ENCODE data around the gene HSPBAP1.

Gene HSPBAP1

DNA sequence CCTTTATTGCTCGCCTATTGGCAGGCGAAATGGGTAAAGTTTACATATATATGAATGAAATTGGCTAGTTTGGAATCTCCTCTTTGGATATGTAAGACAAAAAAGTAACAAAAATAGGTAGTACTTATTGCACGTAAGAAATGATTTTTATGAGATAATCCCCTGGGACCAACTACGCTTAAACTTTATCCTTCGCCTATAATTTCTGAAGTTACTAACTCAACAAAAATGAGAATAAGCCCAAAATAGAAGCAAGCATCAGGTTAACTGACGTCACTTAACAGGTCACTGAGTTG, 800 bp upstream of the HSPBAP1 start:
- H3K4me3 ChIP-seq (ENCODE audit: low read depth, low read length) = peak overlapping the region; percentile 81
- TF ChIP-seq, protein P1, sequence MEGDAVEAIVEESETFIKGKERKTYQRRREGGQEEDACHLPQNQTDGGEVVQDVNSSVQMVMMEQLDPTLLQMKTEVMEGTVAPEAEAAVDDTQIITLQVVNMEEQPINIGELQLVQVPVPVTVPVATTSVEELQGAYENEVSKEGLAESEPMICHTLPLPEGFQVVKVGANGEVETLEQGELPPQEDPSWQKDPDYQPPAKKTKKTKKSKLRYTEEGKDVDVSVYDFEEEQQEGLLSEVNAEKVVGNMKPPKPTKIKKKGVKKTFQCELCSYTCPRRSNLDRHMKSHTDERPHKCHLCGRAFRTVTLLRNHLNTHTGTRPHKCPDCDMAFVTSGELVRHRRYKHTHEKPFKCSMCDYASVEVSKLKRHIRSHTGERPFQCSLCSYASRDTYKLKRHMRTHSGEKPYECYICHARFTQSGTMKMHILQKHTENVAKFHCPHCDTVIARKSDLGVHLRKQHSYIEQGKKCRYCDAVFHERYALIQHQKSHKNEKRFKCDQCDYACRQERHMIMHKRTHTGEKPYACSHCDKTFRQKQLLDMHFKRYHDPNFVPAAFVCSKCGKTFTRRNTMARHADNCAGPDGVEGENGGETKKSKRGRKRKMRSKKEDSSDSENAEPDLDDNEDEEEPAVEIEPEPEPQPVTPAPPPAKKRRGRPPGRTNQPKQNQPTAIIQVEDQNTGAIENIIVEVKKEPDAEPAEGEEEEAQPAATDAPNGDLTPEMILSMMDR (IDR thresholded peaks at IDR 0.05; ENCODE audit: low read depth, low read length) = no peak
- TF ChIP-seq POLR2A (IDR thresholded peaks at IDR 0.05; ENCODE audit: extremely low read depth, insufficient read length) (no peak), MYC (IDR thresholded peaks at IDR 0.05; ENCODE audit: low read depth, low read length) (no peak)
- TF ChIP-seq, protein P2, sequence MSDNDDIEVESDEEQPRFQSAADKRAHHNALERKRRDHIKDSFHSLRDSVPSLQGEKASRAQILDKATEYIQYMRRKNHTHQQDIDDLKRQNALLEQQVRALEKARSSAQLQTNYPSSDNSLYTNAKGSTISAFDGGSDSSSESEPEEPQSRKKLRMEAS (IDR thresholded peaks at IDR 0.05; ENCODE audit: low read depth, low read length) = no peak
- DNase-seq (ENCODE audit: low read depth) = no peak

DNA sequence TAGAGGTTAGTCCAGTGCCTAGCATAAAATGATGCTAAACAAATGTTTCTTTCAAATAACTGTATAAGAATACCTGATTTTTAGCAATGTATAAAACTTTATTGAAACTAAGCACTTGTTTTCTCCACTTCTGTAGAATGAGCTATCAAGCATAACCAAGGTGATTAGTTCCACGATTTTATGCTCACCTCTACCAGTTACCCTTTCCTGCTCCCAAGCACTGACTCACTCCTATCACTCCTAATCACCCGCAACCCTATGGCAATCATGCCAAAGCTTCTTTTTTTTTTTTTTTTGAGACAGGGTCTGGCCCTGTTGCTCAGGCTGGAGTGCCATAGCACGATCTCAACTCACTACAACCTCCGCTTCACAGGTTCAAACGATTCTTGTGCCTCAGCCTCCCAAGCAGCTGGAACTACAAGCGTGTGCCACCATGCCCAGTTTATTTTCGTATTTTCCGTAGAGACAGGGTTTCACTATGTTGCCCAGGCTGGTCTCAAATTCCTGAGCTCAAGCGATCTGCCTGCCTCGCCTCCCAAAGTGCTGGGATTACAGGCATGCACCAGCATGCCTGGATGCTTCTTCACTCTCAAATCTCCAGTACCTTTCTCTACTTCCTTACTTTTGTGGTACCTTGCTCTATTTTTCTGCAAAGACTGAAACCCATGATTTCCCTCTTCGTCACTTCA, 3.9 kb downstream of the HSPBAP1 start:
- TF ChIP-seq, protein P1 (IDR thresholded peaks at IDR 0.05; ENCODE audit: low read depth, low read length) = no peak
- no peak for TF ChIP-seq POLR2A (IDR thresholded peaks at IDR 0.05; ENCODE audit: extremely low read depth, insufficient read length)
- no peak for TF ChIP-seq MYC (IDR thresholded peaks at IDR 0.05; ENCODE audit: low read depth, low read length)
- TF ChIP-seq, protein P2 (IDR thresholded peaks at IDR 0.05; ENCODE audit: low read depth, low read length) = no peak
- DNase-seq (ENCODE audit: low read depth) = no peak
- H3K4me3 ChIP-seq (ENCODE audit: low read depth, low read length) = no peak overlapping the region

DNA sequence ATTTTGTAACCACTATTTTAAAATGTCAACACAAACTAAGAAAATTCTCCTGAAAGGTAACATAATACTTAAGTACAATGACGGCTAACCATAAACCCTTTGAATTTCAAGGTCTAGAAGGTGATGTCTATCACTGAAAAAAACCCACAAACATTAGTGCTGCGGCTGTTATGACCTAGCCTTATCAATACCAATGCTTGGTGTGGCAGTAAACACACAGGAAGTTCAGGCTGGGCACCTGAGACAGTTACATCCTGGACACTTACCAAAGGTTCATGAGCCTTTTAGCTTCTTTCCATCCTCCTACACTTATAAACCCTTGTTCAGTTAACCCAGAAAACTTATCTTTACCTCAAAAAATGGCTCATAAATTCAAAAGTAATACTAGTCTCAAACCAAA, 5.8 kb downstream of the HSPBAP1 start:
- H3K4me3 ChIP-seq (ENCODE audit: low read depth, low read length) = no peak overlapping the region
- no peak for DNase-seq (ENCODE audit: low read depth)
- no peak for TF ChIP-seq MYC (IDR thresholded peaks at IDR 0.05; ENCODE audit: low read depth, low read length)
- TF ChIP-seq, protein P1 (IDR thresholded peaks at IDR 0.05; ENCODE audit: low read depth, low read length) = no peak
- TF ChIP-seq, protein P2 (IDR thresholded peaks at IDR 0.05; ENCODE audit: low read depth, low read length) = no peak

DNA sequence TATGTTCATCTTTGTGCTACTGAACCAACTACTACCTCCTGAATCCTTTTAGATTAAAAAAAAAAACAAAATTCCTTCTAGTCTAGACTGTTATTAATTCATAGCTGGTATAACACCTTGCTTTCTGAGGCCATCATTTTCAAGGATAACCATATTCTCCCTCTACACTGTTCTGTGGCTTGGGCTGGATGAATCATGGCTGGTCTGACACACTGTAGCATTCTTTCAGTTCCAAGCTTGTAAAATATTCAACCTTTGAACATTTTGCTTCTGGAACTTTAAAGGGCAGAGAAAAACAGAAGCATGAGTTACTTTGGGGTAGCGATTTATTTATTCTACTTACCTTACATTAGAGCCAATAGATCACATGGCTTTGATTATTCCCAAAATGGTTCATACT, 7.6 kb downstream of the HSPBAP1 start:
- no peak for DNase-seq (ENCODE audit: low read depth)
- no peak for TF ChIP-seq POLR2A (IDR thresholded peaks at IDR 0.05; ENCODE audit: extremely low read depth, insufficient read length)
- TF ChIP-seq, protein P1 (IDR thresholded peaks at IDR 0.05; ENCODE audit: low read depth, low read length) = no peak
- TF ChIP-seq MYC (IDR thresholded peaks at IDR 0.05; ENCODE audit: low read depth, low read length) = no peak
- TF ChIP-seq, protein P2 (IDR thresholded peaks at IDR 0.05; ENCODE audit: low read depth, low read length) = no peak
- no peak overlapping the region for H3K4me3 ChIP-seq (ENCODE audit: low read depth, low read length)

DNA sequence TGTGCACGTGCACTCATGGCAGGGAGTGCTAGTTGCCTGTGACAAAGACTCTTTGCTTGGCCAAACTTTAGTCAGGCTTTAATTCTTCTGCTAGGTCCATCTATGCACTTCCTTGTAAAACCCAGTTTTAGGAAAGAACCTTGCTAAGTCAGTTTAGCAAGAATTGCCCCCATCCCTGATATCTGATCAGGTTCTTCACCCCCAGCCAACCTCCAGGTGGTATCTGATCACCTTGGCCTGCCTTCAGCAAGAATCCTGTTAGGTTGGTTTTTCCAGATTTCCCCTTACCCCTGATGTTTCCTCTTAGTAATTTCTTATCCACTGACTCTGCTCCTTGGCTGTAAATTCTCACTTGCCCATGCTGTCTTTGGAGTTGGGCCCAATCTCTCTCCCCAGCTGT, 8.4 kb downstream of the HSPBAP1 start:
- no peak overlapping the region for H3K4me3 ChIP-seq (ENCODE audit: low read depth, low read length)
- DNase-seq (ENCODE audit: low read depth) = no peak
- TF ChIP-seq, protein P1 (IDR thresholded peaks at IDR 0.05; ENCODE audit: low read depth, low read length) = no peak
- TF ChIP-seq MYC (IDR thresholded peaks at IDR 0.05; ENCODE audit: low read depth, low read length) (no peak), POLR2A (IDR thresholded peaks at IDR 0.05; ENCODE audit: extremely low read depth, insufficient read length) (no peak)
- TF ChIP-seq, protein P2 (IDR thresholded peaks at IDR 0.05; ENCODE audit: low read depth, low read length) = no peak

All from NB4 (cell line).